C4-2B (cell line): Measurements from ENCODE around the gene SLC17A3.

Source experiments
- CTCF ChIP-seq: fragments of 450-650 bp; conservative IDR thresholded peaks from 2 replicates; pipeline ENCODE4 v1.5.1; 2017; ENCODE audit warnings: mild to moderate bottlenecking
- ZFX ChIP-seq: fragments of 450-650 bp; IDR thresholded peaks from 2 replicates; pipeline ENCODE4 v1.6.1; 2017

DNA sequence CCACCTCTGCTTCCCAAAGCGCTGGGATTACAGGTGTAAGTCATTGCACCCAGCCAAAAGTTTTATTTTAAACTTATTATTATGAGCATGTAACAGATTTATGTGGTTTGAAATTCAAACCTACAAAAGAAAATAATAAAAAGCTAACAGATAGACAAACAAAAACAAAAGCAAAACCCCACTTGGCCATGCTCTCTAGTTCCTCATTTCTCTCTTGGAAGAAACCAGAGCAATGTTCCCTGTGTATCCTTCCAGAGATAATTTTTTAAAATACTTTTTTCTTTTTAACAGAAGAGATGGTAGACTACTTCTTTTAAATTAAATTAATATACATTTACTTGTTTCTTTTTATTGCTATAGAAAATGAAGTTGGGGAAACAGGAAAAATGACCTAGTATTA is 28.0 kb upstream of the SLC17A3 start:
- TF ChIP-seq CTCF (no peak), ZFX (no peak)
